Heart left ventricle (tissue), 13 donors: ENCODE measurements around the gene PGP.

Source experiments
- CTCF ChIP-seq, 12 donors: fragments of 200-600 bp; sonication (generic) in 4 of 12; IDR thresholded peaks; one replicate each; pipeline versions ENCODE4 v1.5.0 to v1.8.0; 2018 to 2022; ENCODE audit warnings: antibody characterized with exemption in 12 of 12, mild to moderate bottlenecking in 5 of 12
- POLR2A ChIP-seq, 2 donors: fragments of 450-650 bp; IDR thresholded peaks; one replicate each; pipeline ENCODE4 v1.6.1; 2017; ENCODE audit warnings: antibody characterized with exemption in 2 of 2, mild to moderate bottlenecking in 2 of 2, moderate library complexity in 2 of 2
- donor health status: ischemic (EF 13 %, LVEDD 7.1; RV severe dilation, severe dysfunction).
- donor health status: DM: no; HTN: yes; CAD: no.
- donor health status: DM: no; HTN: no; CAD: no.
- donor health status: ischemic (EF 25% LVEDD 6.9; RV normal size, moderate dysfunction).
- donor health status: ischemic (EF 25% LVEDD 5.7; RV mildly dilated, moderate dysfunction).
- donor health status: ischemic (EF 35%, LVEDD 5.7; RV mildly dilated, moderate dysfunction).
- donor health status: nonischemic (EF 11% LVEDD 7.7; RV severe dilation, severe dysfunction).
- donor health status: DM: yes; HTN: yes; CAD: no.
- donor health status: PGD.
- donor health status: ischemic (EF 29% LVEDD 5.4; RV normal size, mild dysfunction).
- donor health status: nonischemic (EF 23%, LVEDD 6.1; RV moderate dilation, normal function).

GRCh38 chr16:2243781-2244180, 29.1 kb upstream of the PGP start:
- no peak for TF ChIP-seq POLR2A (IDR thresholded peaks at IDR 0.05)
- TF ChIP-seq CTCF (IDR thresholded peaks at IDR 0.05) = no peak
